Aorta (tissue), 5 donors: ENCODE results near the gene PTH1R. TPM values are rescaled to one million over a fixed set of nuclear protein-coding genes. Genes with fewer than 3 reads are reported as not detected.
A peak's percentile ranks its signal among the peaks of the same experiment; 100 is the strongest.

Experiments
- ATAC-seq: fragments of 200-7000 bp; cut with Tn5 transposase; one replicate; pipeline ENCODE4 v1.9.1; 2022; ENCODE audit warnings: moderate library complexity; ENCODE audit not compliant: low FRiP score
- DNase-seq, 2 donors: peaks; one replicate each; pipeline ENCODE4 v3.0.0-alpha.2; 2020
- H3K27ac ChIP-seq, 2 donors: one replicate each; pipeline ENCODE4 v1.5.1; 2013; ENCODE audit warnings: low read length in 2 of 2, mild to moderate bottlenecking in 2 of 2, moderate library complexity in 2 of 2, control low read depth in 1 of 2, inconsistent platforms in 1 of 2, low read depth in 1 of 2
- H3K27me3 ChIP-seq, 2 donors: one replicate each; pipeline ENCODE4 v1.6.1; 2013; ENCODE audit warnings: control low read depth in 1 of 2, low read length in 1 of 2, mild to moderate bottlenecking in 1 of 2, moderate library complexity in 1 of 2; ENCODE audit not compliant: insufficient read depth in 2 of 2, control insufficient read depth in 1 of 2
- H3K36me3 ChIP-seq, 2 donors: one replicate each; pipeline ENCODE4 v1.6.1; 2013; ENCODE audit warnings: control low read depth in 1 of 2, low read length in 1 of 2, mild to moderate bottlenecking in 1 of 2; ENCODE audit not compliant: insufficient read depth in 2 of 2, control insufficient read depth in 1 of 2
- H3K4me1 ChIP-seq, 2 donors: one replicate each; pipeline ENCODE4 v1.6.1; 2013; ENCODE audit warnings: low read length in 2 of 2, control low read depth in 1 of 2, mild to moderate bottlenecking in 1 of 2, moderate library complexity in 1 of 2; ENCODE audit not compliant: insufficient read depth in 2 of 2, control insufficient read depth in 1 of 2
- H3K4me3 ChIP-seq, 2 donors: one replicate each; pipeline ENCODE4 v1.5.1; 2013; ENCODE audit warnings: low read length in 2 of 2, control low read depth in 1 of 2, mild to moderate bottlenecking in 1 of 2
- H3K9me3 ChIP-seq: one replicate; pipeline ENCODE4 v1.6.1; 2013; ENCODE audit warnings: mild to moderate bottlenecking, low read length; ENCODE audit not compliant: control insufficient read depth
- WGBS, 2 donors: extraction: QIAGEN DNeasy Blood & Tissue Kit; methylation state at CpG; one replicate each; pipeline ENCODE4 v1.1.7; 2013; 5-methylcytosine and 5-hydroxymethylcytosine counted together
- intact Hi-C, 2 donors: fragments of 100-400 bp; cut with DNase I; formaldehyde crosslinking; loops; one replicate each; pipeline versions ENCODE4 v1.14.2 to v1.15.0; 2022
- polyA plus RNA-seq, 2 donors: library from polyadenylated mRNA; stranded (reverse); fragments of 200-250 nt; gene quantifications; one replicate each; pipeline ENCODE4 v1.2.3, GENCODE V29; 2013
- total RNA-seq, 2 donors: library from RNA; stranded (reverse); fragmentation: NEBNext Ultra II Directional; extraction: Animal tissue kit (Norgen Biotek cat#: 25700); gene quantifications; one replicate each; pipeline ENCODE4 v1.2.1, GENCODE V29; 2021
- donor health status: healthy with polysubstance abuse.
- donor health status: Bipolar disorder and iron deficiency.
- donor health status: DM: no; HTN: no; CAD: no.
- donor health status: DM: no; HTN: no; CAD: no.
- donor health status: DM: yes; HTN: yes; CAD: no.

PTH1R gene
- total and polyA plus RNA-seq, 4 donors, result 6.6 to 38.6 (median 7.6) TPM

DNA sequence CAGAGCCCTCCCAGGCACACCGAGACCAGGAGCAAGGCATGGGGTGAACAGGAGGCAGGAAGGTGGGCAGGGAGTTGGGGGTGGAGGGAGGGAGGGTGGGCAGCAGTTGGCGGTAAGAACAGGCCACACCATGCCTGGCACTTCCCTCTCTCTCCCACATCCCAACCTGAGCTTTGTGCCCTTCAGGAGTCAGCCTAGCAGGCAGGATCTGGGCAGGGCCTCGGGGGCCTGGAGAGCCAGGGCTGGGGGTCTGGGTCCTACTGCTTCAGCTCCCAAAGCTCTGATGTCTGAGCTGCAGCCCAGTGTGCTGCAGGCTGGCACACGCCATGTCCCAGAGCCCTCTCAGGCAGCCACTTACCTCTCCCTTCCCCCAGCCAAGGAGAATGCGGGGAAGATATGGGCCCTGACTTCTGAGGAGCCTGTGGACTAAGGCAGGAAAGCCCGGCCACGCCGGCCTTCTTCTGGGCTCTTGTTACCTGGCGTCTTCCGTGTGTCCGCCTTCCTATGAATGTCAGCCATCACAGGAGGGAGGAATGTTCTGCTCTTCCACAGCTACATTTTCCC, 11.4 kb upstream of the PTH1R start:
- Histone ChIP-seq H3K27ac (no peak overlapping the region), H3K4me3 (no peak overlapping the region), H3K9me3 (no peaks in the 10 kb centered on the region), H3K4me1 (no peaks in the 10 kb centered on the region), H3K36me3 (no peaks in the 10 kb centered on the region), H3K27me3 (no peaks in the 10 kb centered on the region)
- DNase-seq, result peak in 1 of 2 donors; percentile 46
- WGBS, 2 donors, result 83 to 85% methylated on average over 11 of the region's 11 CpGs
- intact Hi-C loops, result loop anchor here (2.0 to 10.0 kb wide), 4 partner anchors 27 to 459 kb away; no protein-coding TSS in a partner anchor
- ATAC-seq, result no peak

DNA sequence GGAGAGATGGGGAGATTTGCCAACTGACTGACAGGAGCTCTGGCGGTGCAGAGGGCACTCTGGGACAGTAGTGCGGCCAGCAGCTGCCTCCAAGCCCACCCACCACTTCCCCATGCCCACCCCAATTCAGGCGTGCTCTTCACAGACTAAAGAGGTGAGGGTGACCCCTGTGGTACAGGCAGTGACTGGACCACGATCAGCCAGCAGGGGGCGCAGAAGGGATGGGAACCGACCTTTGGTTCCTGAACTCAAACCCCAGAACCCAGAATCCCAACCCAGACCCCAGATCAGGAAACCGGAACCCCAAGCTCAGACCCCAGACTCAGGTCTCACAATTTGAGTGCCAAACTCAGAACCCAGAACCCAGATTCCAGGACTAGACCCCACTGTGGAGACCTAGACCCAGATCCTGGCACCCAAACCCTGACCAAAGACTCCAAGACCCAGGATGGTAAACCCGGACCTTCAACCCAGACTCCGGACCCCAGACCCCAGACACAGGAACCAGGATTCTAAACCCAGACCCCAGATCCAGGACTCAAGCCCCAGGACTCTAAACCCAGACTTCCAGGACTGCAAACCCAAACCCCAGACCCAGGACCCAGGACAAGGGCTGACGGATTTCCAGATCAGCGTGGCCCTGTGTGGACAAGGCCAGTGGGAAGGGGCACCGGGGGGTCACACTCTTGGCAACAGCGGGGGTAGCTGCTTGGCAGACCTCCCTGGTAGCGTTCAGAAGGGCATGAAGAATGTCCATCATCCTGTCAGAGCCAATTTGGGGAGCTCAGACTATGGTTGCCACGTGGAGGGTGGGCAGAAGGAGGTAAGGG, 10.6 kb upstream of the PTH1R start:
- no peak overlapping the region for H3K4me3 ChIP-seq
- no peaks in the 10 kb centered on the region for H3K27me3 ChIP-seq
- 15 to 16% methylated on average over 15 of the region's 15 CpGs for WGBS, 2 donors
- intact Hi-C loops, result loop anchor here (2.0 to 10.0 kb wide), 4 partner anchors 26 to 458 kb away; no protein-coding TSS in a partner anchor
- peaks cover 0 to 2% of the 10 kb centered on the region in 2 donors for H3K4me1 ChIP-seq
- H3K9me3 ChIP-seq, result no peaks in the 10 kb centered on the region
- DNase-seq, result peak; percentile 88 to 98
- no peak overlapping the region for H3K27ac ChIP-seq
- no peaks in the 10 kb centered on the region for H3K36me3 ChIP-seq
- ATAC-seq, result peak; percentile 84

DNA sequence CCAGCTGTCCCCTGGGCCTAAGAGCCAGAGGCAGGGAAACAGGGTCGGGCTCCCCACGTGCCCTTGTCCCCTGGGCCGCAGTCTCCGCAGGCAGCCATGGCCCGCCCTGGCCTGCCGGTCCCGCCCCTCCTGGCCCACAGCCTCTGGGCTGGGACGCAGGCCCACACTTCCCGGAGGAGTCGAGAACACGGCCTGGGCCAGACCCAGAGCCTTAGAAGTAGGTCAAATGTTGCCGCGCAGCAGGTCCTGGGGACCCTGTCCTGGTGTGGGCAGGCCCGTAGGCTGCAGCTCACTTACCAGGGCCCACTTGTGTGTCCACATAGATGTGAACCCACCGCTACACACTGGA, 10.0 kb upstream of the PTH1R start:
- peak; percentile 94 for ATAC-seq
- intact Hi-C loops, result loop anchor here (2.0 to 10.0 kb wide), 4 partner anchors 25 to 457 kb away; no protein-coding TSS in a partner anchor
- H3K36me3 ChIP-seq, result no peaks in the 10 kb centered on the region
- H3K4me1 ChIP-seq, result peaks cover 0 to 2% of the 10 kb centered on the region in 2 donors
- DNase-seq, result peak; percentile 89 to 94
- H3K4me3 ChIP-seq, result no peak overlapping the region
- no peak overlapping the region for H3K27ac ChIP-seq
- H3K27me3 ChIP-seq, result no peaks in the 10 kb centered on the region
- no peaks in the 10 kb centered on the region for H3K9me3 ChIP-seq
- 11 to 14% methylated on average over 15 of the region's 15 CpGs for WGBS, 2 donors

DNA sequence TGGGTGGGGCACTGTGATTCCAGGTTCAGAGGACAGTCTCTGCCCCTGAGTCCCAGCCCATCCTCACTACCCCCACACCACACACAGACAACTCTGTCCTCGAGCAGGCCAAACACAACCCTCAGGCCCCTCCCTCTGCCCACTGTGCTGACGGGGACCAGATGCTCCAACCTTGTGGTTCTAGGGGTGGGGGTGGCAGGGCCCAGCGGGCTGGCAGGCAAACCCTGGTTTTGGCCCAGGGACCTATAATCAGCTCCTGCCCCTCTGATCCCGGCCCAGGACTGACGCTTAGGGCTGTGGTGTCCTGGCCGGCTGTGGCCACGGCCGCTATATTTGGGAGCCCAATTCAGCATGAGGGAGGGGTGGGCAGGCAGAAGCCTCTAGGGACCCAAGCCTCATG, 9.2 kb upstream of the PTH1R start:
- Histone ChIP-seq H3K9me3 (no peaks in the 10 kb centered on the region), H3K4me1 (peaks cover 0 to 2% of the 10 kb centered on the region in 2 donors), H3K27me3 (no peaks in the 10 kb centered on the region), H3K4me3 (no peak overlapping the region), H3K36me3 (no peaks in the 10 kb centered on the region), H3K27ac (no peak overlapping the region)
- 54 to 57% methylated on average over 8 of the region's 8 CpGs for WGBS, 2 donors
- DNase-seq (no peak), ATAC-seq (no peak)
- intact Hi-C loops, result loop anchor here (5.0 to 10.0 kb wide), 2 partner anchors 39 to 457 kb away; no protein-coding TSS in a partner anchor

DNA sequence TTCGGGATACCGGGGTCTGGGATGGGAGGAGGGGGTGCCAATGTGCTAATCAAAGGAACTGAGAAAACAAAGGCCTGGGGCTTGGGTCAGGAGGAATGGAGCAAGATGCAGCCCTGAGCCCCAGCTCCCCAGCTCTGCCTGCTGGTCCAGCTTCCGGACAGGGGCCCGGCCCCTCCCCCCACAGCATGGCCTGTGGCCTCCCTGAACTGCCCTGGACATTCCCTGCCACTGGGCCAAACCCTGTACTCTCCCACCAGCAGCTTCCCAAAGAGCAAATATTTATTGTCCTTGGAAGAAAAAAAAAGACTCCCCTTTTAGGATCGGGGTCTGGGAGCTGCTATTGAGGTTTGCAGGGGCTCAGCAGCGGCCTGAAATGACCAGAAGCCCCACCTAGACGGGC, 8.6 kb upstream of the PTH1R start:
- no peak overlapping the region for H3K4me3 ChIP-seq
- no peaks in the 10 kb centered on the region for H3K27me3 ChIP-seq
- intact Hi-C loops, result loop anchor here (5.0 to 10.0 kb wide), 2 partner anchors 38 to 456 kb away; no protein-coding TSS in a partner anchor
- WGBS, 2 donors, result 80 to 87% methylated on average over 7 of the region's 7 CpGs
- no peak for ATAC-seq
- DNase-seq, result no peak
- H3K4me1 ChIP-seq, result peaks cover 0 to 2% of the 10 kb centered on the region in 2 donors
- no peak overlapping the region for H3K27ac ChIP-seq
- H3K36me3 ChIP-seq, result no peaks in the 10 kb centered on the region
- H3K9me3 ChIP-seq, result no peaks in the 10 kb centered on the region

DNA sequence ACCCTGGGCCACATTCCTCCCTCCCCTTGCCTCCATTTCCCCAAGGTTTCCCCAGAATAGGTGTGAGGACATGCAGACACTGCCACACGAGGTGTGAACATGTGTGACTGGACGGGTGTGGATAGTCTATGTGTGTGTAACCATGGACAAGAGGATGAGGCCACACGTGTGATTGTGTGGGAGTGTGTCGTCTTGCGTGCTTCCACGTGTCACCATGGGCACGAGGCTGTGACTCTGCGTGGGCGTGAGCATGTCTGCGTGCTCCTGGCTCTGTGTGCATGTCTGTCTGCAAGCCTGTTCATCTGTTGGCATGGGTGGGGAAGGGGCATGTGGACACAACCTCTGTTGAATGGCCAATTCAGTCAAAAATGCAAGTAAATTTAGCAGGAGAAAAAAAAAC, 8.1 kb upstream of the PTH1R start:
- Histone ChIP-seq H3K9me3 (no peaks in the 10 kb centered on the region), H3K4me1 (peaks cover 0 to 2% of the 10 kb centered on the region in 2 donors), H3K36me3 (no peaks in the 10 kb centered on the region), H3K4me3 (no peak overlapping the region), H3K27ac (no peak overlapping the region), H3K27me3 (no peaks in the 10 kb centered on the region)
- intact Hi-C loops, result loop anchor here (5.0 to 10.0 kb wide), 2 partner anchors 38 to 455 kb away; no protein-coding TSS in a partner anchor
- DNase-seq (no peak), ATAC-seq (no peak)
- 83% methylated on average over 10 of the region's 10 CpGs for WGBS, 2 donors

DNA sequence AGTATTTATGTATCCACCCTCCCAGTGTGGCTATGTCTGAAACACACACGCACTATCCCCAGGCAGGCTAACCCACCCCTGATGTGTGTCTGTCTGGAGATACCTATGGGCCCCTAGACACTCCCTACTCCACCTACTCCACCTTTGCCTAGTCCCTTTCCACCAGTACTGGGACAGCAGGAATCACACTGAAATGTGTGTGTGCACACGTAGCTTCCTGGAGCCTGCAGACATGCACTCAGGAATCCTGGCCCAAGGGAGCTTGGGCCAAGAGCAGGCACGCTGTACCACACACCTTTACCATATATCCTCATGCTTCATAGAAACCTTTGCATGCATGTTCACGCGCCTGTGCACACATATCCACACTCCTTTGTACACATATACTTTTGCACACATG, 6.9 kb upstream of the PTH1R start:
- intact Hi-C loops, result no loop called here
- no peak overlapping the region for H3K4me3 ChIP-seq
- peaks cover 0 to 5% of the 10 kb centered on the region in 2 donors for H3K4me1 ChIP-seq

DNA sequence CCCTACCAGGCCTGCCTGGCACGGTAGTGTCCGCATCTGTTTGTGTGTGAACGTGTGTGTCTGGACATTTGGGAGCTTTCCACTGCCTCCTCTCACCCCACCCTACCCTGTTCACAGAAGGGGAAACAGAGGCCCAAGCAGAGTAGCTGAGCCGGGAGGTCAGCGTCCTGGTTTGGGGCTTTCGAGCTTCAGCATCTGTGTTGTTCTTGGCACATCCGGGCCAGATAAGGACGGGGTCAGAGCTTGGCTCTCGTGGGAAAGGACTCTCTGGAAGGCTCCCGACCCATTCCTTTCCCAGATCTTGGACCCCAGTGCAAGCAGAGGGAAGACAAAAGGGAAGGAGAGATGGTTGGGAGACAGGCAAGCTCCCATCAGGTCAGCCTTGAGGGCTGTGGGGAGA, 6.3 kb upstream of the PTH1R start:
- no peaks in the 10 kb centered on the region for H3K36me3 ChIP-seq
- no peak overlapping the region for H3K27ac ChIP-seq
- DNase-seq, result no peak
- H3K4me1 ChIP-seq, result peaks cover 0 to 5% of the 10 kb centered on the region in 2 donors
- intact Hi-C loops, result no loop called here
- no peak for ATAC-seq
- 6 to 12% methylated on average over 10 of the region's 10 CpGs for WGBS, 2 donors
- H3K4me3 ChIP-seq, result no peak overlapping the region
- no peaks in the 10 kb centered on the region for H3K9me3 ChIP-seq
- H3K27me3 ChIP-seq, result no peaks in the 10 kb centered on the region

More for the DNA sequence above, 6.9 kb upstream of the PTH1R start:
- Histone ChIP-seq H3K27ac (no peak overlapping the region), H3K36me3 (no peaks in the 10 kb centered on the region), H3K27me3 (no peaks in the 10 kb centered on the region), H3K9me3 (no peaks in the 10 kb centered on the region)
- WGBS, 2 donors, result 85 to 88% methylated on average over 5 of the region's 5 CpGs
- DNase-seq (no peak), ATAC-seq (no peak)
